Liver (tissue), 9 donors: Measurements from ENCODE around the gene NGRN. TPM values are rescaled to one million over a fixed set of nuclear protein-coding genes. Genes with fewer than 3 reads are reported as not detected.

ENCODE experiments used
- DNase-seq: peaks from one replicate; pipeline ENCODE4 v3.0.0-alpha.2; 2017; ENCODE audit warnings: low spot score
- H3K27ac ChIP-seq, 2 donors: one replicate each; pipeline ENCODE4 v1.7.0; 2013; ENCODE audit warnings: inconsistent platforms in 2 of 2, low read length in 2 of 2, control low read depth in 1 of 2, low read depth in 1 of 2, mild to moderate bottlenecking in 1 of 2
- H3K27me3 ChIP-seq, 4 donors: one replicate each; pipeline versions ENCODE4 v1.6.1 to v1.7.0; 2013; ENCODE audit warnings: low read length in 3 of 4, inconsistent platforms in 1 of 4, mild to moderate bottlenecking in 1 of 4, moderate library complexity in 1 of 4; ENCODE audit not compliant: control insufficient read depth in 4 of 4, insufficient read depth in 4 of 4
- H3K36me3 ChIP-seq, 4 donors: one replicate each; pipeline versions ENCODE4 v1.6.1 to v1.7.0; 2013; ENCODE audit warnings: low read length in 3 of 4, mild to moderate bottlenecking in 3 of 4, low read depth in 1 of 4, moderate library complexity in 1 of 4; ENCODE audit not compliant: control insufficient read depth in 4 of 4, insufficient read depth in 3 of 4
- H3K4me1 ChIP-seq, 4 donors: one replicate each; pipeline versions ENCODE4 v1.6.1 to v1.7.0; 2013; ENCODE audit warnings: low read length in 3 of 4, mild to moderate bottlenecking in 3 of 4, moderate library complexity in 1 of 4; ENCODE audit not compliant: control insufficient read depth in 4 of 4, insufficient read depth in 4 of 4
- H3K4me3 ChIP-seq, 3 donors: one replicate each; pipeline versions ENCODE4 v1.6.1 to v1.7.0; 2013; ENCODE audit warnings: low read length in 3 of 3, control low read depth in 1 of 3, low read depth in 1 of 3, mild to moderate bottlenecking in 1 of 3
- H3K9ac ChIP-seq, 2 donors: one replicate each; pipeline ENCODE4 v1.7.0; 2013; ENCODE audit warnings: low read length in 2 of 2, mild to moderate bottlenecking in 2 of 2, moderate library complexity in 2 of 2, control low read depth in 1 of 2, low read depth in 1 of 2
- H3K9me3 ChIP-seq, 4 donors: one replicate each; pipeline versions ENCODE4 v1.6.1 to v1.7.0; 2013; ENCODE audit warnings: low read length in 3 of 4; ENCODE audit not compliant: control insufficient read depth in 4 of 4
- EGR1 ChIP-seq, 2 donors: IDR thresholded peaks; 2 replicates each; pipeline ENCODE4 v1.6.1; 2016 to 2018; ENCODE audit warnings: antibody characterized with exemption in 2 of 2, low read depth in 2 of 2
- FOXA1 ChIP-seq: IDR thresholded peaks from 2 replicates; pipeline ENCODE4 v1.6.1; 2016; ENCODE audit warnings: antibody characterized with exemption
- FOXA2 ChIP-seq: IDR thresholded peaks from 2 replicates; pipeline ENCODE4 v1.6.1; 2016; ENCODE audit warnings: antibody characterized with exemption
- GABPA ChIP-seq, 2 donors: IDR thresholded peaks in 1 of 2; conservative IDR thresholded peaks in 1 of 2; 2 replicates each; pipeline ENCODE4 v1.6.1; 2016; ENCODE audit warnings: antibody characterized with exemption in 2 of 2, mild to moderate bottlenecking in 1 of 2, moderate library complexity in 1 of 2
- HNF4A ChIP-seq, 2 donors: conservative IDR thresholded peaks; 2 replicates each; pipeline ENCODE4 v1.6.1; 2016; ENCODE audit warnings: antibody characterized with exemption in 2 of 2, mild to moderate bottlenecking in 2 of 2
- HNF4G ChIP-seq: IDR thresholded peaks from 2 replicates; pipeline ENCODE4 v1.6.1; 2016; ENCODE audit warnings: antibody characterized with exemption
- JUND ChIP-seq, 2 donors: IDR thresholded peaks; 2 replicates each; pipeline ENCODE4 v1.6.1; 2016; ENCODE audit warnings: antibody characterized with exemption in 2 of 2
- NR2F2 ChIP-seq: IDR thresholded peaks from 2 replicates; pipeline ENCODE4 v1.6.1; 2016; ENCODE audit warnings: antibody characterized with exemption
- RAD21 ChIP-seq, 2 donors: IDR thresholded peaks; 2 replicates each; pipeline ENCODE4 v1.6.1; 2016; ENCODE audit warnings: antibody characterized with exemption in 2 of 2, mild to moderate bottlenecking in 2 of 2
- RXRA ChIP-seq, 2 donors: IDR thresholded peaks; 2 replicates each; pipeline ENCODE4 v1.6.1; 2017 to 2018; ENCODE audit warnings: antibody characterized with exemption in 2 of 2, mild to moderate bottlenecking in 1 of 2
- SP1 ChIP-seq: IDR thresholded peaks from 2 replicates; pipeline ENCODE4 v1.6.1; 2018; ENCODE audit warnings: antibody characterized with exemption, mild to moderate bottlenecking
- TAF1 ChIP-seq: conservative IDR thresholded peaks from 2 replicates; pipeline ENCODE4 v1.6.1; 2016; ENCODE audit warnings: antibody characterized with exemption, mild to moderate bottlenecking
- YY1 ChIP-seq: IDR thresholded peaks from 2 replicates; pipeline ENCODE4 v1.6.1; 2016; ENCODE audit warnings: antibody characterized with exemption, mild to moderate bottlenecking
- WGBS: extraction: QIAGEN DNeasy Blood & Tissue Kit; methylation state at CpG from one replicate; pipeline ENCODE4 v1.1.7; 2013; 5-methylcytosine and 5-hydroxymethylcytosine counted together
- polyA plus RNA-seq, 2 donors: library from polyadenylated mRNA; stranded (reverse) in 1 of 2; unstranded in 1 of 2; fragments of 200-250 nt in 1 of 2; fragments of >200 nt in 1 of 2; fragmentation: Nextera tagmentation in 1 of 2; extraction: Ambion mirVana in 1 of 2; gene quantifications; one replicate each; pipeline versions ENCODE4 v1.2.1 to v1.2.3, GENCODE V29; 2013 to 2015
- total RNA-seq, 2 donors: library from RNA; depleted of rRNA; stranded (reverse); fragments of >200 nt; gene quantifications; one replicate each; pipeline ENCODE4 v1.2.3, GENCODE V29; 2014
- TF ChIP-seq, protein P1 (sequence below): IDR thresholded peaks from 2 replicates; pipeline ENCODE4 v1.6.1; 2016; ENCODE audit warnings: antibody characterized with exemption
- TF ChIP-seq, protein P2 (sequence below): IDR thresholded peaks from 2 replicates; pipeline ENCODE4 v1.6.1; 2016; ENCODE audit warnings: antibody characterized with exemption
- TF ChIP-seq, protein P3 (sequence below): fragments of 150-350 bp; IDR thresholded peaks from 2 replicates; pipeline ENCODE4 v1.5.1; 2017; ENCODE audit warnings: improper control_type of control experiment, low read depth, low read length; ENCODE audit not compliant: missing input control
- TF ChIP-seq, protein P4 (sequence below): IDR thresholded peaks from 2 replicates; pipeline ENCODE4 v1.6.1; 2016; ENCODE audit warnings: antibody characterized with exemption
- TF ChIP-seq, protein P5 (sequence below): IDR thresholded peaks from 2 replicates; pipeline ENCODE4 v1.6.1; 2016; ENCODE audit warnings: antibody characterized with exemption, mild to moderate bottlenecking
- donor health status: healthy.
- donor health status: healthy.
- donor health status: healthy.
- donor health status: healthy.
- donor health status: healthy.

Gene NGRN, protein sequence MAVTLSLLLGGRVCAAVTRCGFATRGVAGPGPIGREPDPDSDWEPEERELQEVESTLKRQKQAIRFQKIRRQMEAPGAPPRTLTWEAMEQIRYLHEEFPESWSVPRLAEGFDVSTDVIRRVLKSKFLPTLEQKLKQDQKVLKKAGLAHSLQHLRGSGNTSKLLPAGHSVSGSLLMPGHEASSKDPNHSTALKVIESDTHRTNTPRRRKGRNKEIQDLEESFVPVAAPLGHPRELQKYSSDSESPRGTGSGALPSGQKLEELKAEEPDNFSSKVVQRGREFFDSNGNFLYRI
- total RNA-seq (10 to 100 TPM; 22.8 to 26.6 TPM), polyA plus RNA-seq (10 to 100 TPM; 24.3 to 25.4 TPM)

DNA sequence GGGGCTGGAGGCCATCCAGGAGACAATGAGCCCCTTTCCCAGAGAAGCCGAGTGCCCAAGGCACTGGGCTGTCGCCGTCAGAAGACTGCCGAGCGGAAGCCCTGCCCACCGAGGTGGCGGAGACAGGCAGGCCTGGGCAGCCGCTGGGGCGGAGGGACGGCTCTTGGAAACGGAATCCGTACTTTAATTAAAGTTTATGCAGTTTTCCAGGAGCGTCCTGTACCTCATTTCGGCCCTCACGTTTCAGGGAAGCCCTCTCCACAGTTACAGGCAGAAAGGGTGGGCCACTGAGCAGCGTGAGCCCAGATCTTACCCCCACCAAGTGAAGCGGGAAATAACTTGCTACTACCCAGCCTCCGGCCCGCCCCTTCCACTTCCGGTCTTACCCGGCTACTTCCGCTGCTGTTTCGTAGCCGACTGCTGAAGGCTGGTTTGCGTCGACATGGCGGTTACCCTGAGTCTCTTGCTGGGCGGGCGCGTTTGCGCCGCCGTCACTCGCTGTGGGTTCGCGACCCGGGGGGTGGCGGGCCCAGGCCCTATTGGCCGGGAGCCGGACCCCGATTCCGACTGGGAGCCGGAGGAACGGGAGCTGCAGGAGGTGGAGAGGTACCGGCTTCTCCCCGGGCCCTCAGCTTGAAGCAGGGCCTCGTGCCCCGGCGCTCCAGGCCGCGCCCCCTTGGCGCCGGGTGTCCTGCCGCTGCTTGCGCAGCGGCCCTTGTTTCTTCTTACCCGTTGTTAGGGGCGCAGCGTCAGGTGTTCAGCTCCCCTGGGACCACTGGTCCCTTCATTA lies at the start of gene NGRN:
NGRN (plus strand) TSS at position 402 of the 790 bp plus-strand sequence; CDS start at position 443, 41 bp downstream.
- peak; percentile 92 for DNase-seq
- H3K9ac ChIP-seq = peak within 1 kb of the TSS; percentile 91 to 95
- peaks cover 5 to 26% (median 22%) of the 10 kb centered on the region in 4 donors for H3K4me1 ChIP-seq
- WGBS = under 1% methylated on average over 59 of the region's 59 CpGs
- H3K27me3 ChIP-seq = no peaks in the 10 kb centered on the region
- H3K36me3 ChIP-seq = peaks cover 0 to 5% (median 0%) of the 10 kb centered on the region in 4 donors
- H3K27ac ChIP-seq = peak within 1 kb of the TSS; percentile 96
- peak within 1 kb of the TSS; percentile 71 to 95 (median 79) for H3K4me3 ChIP-seq
- H3K9me3 ChIP-seq = no peaks in the 10 kb centered on the region
- TF ChIP-seq, protein P1, sequence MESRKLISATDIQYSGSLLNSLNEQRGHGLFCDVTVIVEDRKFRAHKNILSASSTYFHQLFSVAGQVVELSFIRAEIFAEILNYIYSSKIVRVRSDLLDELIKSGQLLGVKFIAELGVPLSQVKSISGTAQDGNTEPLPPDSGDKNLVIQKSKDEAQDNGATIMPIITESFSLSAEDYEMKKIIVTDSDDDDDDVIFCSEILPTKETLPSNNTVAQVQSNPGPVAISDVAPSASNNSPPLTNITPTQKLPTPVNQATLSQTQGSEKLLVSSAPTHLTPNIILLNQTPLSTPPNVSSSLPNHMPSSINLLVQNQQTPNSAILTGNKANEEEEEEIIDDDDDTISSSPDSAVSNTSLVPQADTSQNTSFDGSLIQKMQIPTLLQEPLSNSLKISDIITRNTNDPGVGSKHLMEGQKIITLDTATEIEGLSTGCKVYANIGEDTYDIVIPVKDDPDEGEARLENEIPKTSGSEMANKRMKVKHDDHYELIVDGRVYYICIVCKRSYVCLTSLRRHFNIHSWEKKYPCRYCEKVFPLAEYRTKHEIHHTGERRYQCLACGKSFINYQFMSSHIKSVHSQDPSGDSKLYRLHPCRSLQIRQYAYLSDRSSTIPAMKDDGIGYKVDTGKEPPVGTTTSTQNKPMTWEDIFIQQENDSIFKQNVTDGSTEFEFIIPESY = no peak
- TF ChIP-seq, protein P2, sequence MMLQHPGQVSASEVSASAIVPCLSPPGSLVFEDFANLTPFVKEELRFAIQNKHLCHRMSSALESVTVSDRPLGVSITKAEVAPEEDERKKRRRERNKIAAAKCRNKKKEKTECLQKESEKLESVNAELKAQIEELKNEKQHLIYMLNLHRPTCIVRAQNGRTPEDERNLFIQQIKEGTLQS = peak; percentile 25
- peak; percentile 90 for TF ChIP-seq YY1
- TF ChIP-seq JUND (IDR thresholded peaks at IDR 0.05) = no peak
- TF ChIP-seq, protein P3, sequence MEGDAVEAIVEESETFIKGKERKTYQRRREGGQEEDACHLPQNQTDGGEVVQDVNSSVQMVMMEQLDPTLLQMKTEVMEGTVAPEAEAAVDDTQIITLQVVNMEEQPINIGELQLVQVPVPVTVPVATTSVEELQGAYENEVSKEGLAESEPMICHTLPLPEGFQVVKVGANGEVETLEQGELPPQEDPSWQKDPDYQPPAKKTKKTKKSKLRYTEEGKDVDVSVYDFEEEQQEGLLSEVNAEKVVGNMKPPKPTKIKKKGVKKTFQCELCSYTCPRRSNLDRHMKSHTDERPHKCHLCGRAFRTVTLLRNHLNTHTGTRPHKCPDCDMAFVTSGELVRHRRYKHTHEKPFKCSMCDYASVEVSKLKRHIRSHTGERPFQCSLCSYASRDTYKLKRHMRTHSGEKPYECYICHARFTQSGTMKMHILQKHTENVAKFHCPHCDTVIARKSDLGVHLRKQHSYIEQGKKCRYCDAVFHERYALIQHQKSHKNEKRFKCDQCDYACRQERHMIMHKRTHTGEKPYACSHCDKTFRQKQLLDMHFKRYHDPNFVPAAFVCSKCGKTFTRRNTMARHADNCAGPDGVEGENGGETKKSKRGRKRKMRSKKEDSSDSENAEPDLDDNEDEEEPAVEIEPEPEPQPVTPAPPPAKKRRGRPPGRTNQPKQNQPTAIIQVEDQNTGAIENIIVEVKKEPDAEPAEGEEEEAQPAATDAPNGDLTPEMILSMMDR = no peak
- TF ChIP-seq, protein P4, sequence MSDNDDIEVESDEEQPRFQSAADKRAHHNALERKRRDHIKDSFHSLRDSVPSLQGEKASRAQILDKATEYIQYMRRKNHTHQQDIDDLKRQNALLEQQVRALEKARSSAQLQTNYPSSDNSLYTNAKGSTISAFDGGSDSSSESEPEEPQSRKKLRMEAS = peak; percentile 76
- no peak for TF ChIP-seq FOXA1
- peak in 1 of 2 donors; percentile 18 for TF ChIP-seq RAD21 (IDR thresholded peaks at IDR 0.05)
- no peak for TF ChIP-seq RXRA (IDR thresholded peaks at IDR 0.05)
- peak; percentile 35 for TF ChIP-seq SP1
- peak; percentile 55 to 78 for TF ChIP-seq EGR1 (IDR thresholded peaks at IDR 0.05; ENCODE audit: low read depth in 2 of 2)
- peak; percentile 93 to 97 for TF ChIP-seq GABPA (IDR thresholded peaks at IDR 0.05 in 1 of 2, conservative IDR thresholded peaks at IDR 0.05 in 1 of 2)
- TF ChIP-seq TAF1 = peak; percentile 62
- TF ChIP-seq, protein P5, sequence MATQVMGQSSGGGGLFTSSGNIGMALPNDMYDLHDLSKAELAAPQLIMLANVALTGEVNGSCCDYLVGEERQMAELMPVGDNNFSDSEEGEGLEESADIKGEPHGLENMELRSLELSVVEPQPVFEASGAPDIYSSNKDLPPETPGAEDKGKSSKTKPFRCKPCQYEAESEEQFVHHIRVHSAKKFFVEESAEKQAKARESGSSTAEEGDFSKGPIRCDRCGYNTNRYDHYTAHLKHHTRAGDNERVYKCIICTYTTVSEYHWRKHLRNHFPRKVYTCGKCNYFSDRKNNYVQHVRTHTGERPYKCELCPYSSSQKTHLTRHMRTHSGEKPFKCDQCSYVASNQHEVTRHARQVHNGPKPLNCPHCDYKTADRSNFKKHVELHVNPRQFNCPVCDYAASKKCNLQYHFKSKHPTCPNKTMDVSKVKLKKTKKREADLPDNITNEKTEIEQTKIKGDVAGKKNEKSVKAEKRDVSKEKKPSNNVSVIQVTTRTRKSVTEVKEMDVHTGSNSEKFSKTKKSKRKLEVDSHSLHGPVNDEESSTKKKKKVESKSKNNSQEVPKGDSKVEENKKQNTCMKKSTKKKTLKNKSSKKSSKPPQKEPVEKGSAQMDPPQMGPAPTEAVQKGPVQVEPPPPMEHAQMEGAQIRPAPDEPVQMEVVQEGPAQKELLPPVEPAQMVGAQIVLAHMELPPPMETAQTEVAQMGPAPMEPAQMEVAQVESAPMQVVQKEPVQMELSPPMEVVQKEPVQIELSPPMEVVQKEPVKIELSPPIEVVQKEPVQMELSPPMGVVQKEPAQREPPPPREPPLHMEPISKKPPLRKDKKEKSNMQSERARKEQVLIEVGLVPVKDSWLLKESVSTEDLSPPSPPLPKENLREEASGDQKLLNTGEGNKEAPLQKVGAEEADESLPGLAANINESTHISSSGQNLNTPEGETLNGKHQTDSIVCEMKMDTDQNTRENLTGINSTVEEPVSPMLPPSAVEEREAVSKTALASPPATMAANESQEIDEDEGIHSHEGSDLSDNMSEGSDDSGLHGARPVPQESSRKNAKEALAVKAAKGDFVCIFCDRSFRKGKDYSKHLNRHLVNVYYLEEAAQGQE = no peak
- no peak for TF ChIP-seq FOXA2
- TF ChIP-seq NR2F2 = peak; percentile 15
- no peak for TF ChIP-seq HNF4G
- TF ChIP-seq HNF4A (conservative IDR thresholded peaks at IDR 0.05) = no peak
